K562 (cell line): ENCODE data around the gene DIP2C. TPM values are rescaled to one million over a fixed set of nuclear protein-coding genes. Genes with fewer than 3 reads are reported as not detected.

ENCODE experiments used
- ATAC-seq: fragments of 200-7000 bp; cut with Tn5 transposase; 3 replicates; pipeline ENCODE4 v1.9.1; 2020; ENCODE audit warnings: moderate library complexity
- BruUV-seq: library from RNA; stranded (reverse); fragments of 400-500 nt; replicated peaks from 2 replicates; lab custom pipeline; 2021; lab: Mats Ljungman, UMichigan
- CTCF ChIA-PET: fragments of 300-600 bp; formaldehyde crosslinking; extraction: SDS; loops from one replicate; lab custom pipeline; 2021; ENCODE audit warnings: low intra/inter-chr PET ratio; lab: Yijun Ruan, JAX
- POLR2A ChIA-PET: fragments of 300-600, 350-650 bp; sonication (Branson Sonifier 250); formaldehyde crosslinking; extraction: SDS; loops from one replicate; lab custom pipeline; 2021; ENCODE audit warnings: antibody characterized with exemption, inconsistent platforms; lab: Yijun Ruan, JAX
- DNase-seq, 4 experiments: peaks; one replicate each; pipeline versions ENCODE4 v3.0.0 to v3.0.0-alpha.2; 2011 to 2018; ENCODE audit warnings: low spot score in 3 of 4, mixed read lengths in 3 of 4; ENCODE audit errors: extremely low read depth in 1 of 4
- FAIRE-seq: peaks from 2 replicates; lab custom pipeline; 2011; peaks lifted over from hg19 to GRCh38; lab: Jason Lieb, UNC
- H2AFZ ChIP-seq: 2 replicates; pipeline ENCODE4 v1.6.0; 2011; ENCODE audit warnings: low read depth, low read length, control low read depth, inconsistent platforms
- H3K27ac ChIP-seq: fragments of 200-600 bp; 3 replicates; pipeline ENCODE4 v1.8.0; 2011; ENCODE audit warnings: low read depth, mild to moderate bottlenecking, control low read depth, inconsistent platforms, low read length, moderate library complexity, mixed read lengths; ENCODE audit errors: extremely low read depth
- H3K27me3 ChIP-seq, 2 experiments: fragments of 300-600 bp in 1 of 2; 2 replicates in 1 of 2; 3 replicates in 1 of 2; pipeline versions ENCODE4 v1.6.0 to v1.8.0; 2011; ENCODE audit warnings: inconsistent platforms in 2 of 2, low read length in 2 of 2, mild to moderate bottlenecking in 1 of 2, mixed read lengths in 1 of 2, moderate library complexity in 1 of 2; ENCODE audit not compliant: control insufficient read depth in 2 of 2, insufficient read depth in 2 of 2
- H3K36me3 ChIP-seq: fragments of 300-600 bp; 3 replicates; pipeline ENCODE4 v1.8.0; 2011; ENCODE audit warnings: mild to moderate bottlenecking, low read length, inconsistent platforms; ENCODE audit not compliant: control insufficient read depth, insufficient read depth
- H3K4me1 ChIP-seq, 2 experiments: fragments of 200-600 bp in 1 of 2; replicated peaks in 1 of 2; 2 replicates in 1 of 2; 3 replicates in 1 of 2; pipeline versions ENCODE4 v1.5.1 to v1.8.0; 2011; ENCODE audit warnings: inconsistent platforms in 2 of 2, low read length in 2 of 2, mild to moderate bottlenecking in 1 of 2, mixed read lengths in 1 of 2, moderate library complexity in 1 of 2; ENCODE audit not compliant: control insufficient read depth in 2 of 2, insufficient read depth in 2 of 2
- H3K4me2 ChIP-seq: 2 replicates; pipeline ENCODE4 v1.6.1; 2011; ENCODE audit warnings: low read length, control low read depth, inconsistent platforms, mixed read lengths; ENCODE audit not compliant: insufficient read depth
- H3K4me3 ChIP-seq: fragments of 200-600 bp; sonication (generic), shearing (Covaris generic); 2 replicates; pipeline ENCODE4 v1.5.1; 2016; ENCODE audit warnings: control low read depth, inconsistent platforms
- H3K79me2 ChIP-seq: fragments of 200-600 bp; 3 replicates; pipeline ENCODE4 v1.8.0; 2011; ENCODE audit warnings: low read length, inconsistent platforms; ENCODE audit not compliant: control insufficient read depth, insufficient read depth
- H3K9ac ChIP-seq, 2 experiments: 2 replicates each; pipeline versions ENCODE4 v1.6.0 to v1.6.1; 2011; ENCODE audit warnings: low read depth in 2 of 2, low read length in 2 of 2, control low read depth in 1 of 2, inconsistent platforms in 1 of 2, mild to moderate bottlenecking in 1 of 2, mixed read lengths in 1 of 2; ENCODE audit not compliant: insufficient read depth in 1 of 2
- H3K9me1 ChIP-seq: one replicate; pipeline ENCODE4 v1.6.0; 2011; ENCODE audit warnings: inconsistent platforms, mild to moderate bottlenecking, low read length, moderate library complexity; ENCODE audit not compliant: control insufficient read depth, insufficient read depth
- H3K9me3 ChIP-seq: replicated peaks from 2 replicates; pipeline ENCODE4 v1.5.1; 2011; ENCODE audit warnings: low read depth, low read length, inconsistent platforms; ENCODE audit not compliant: control insufficient read depth, insufficient read depth
- H4K20me1 ChIP-seq: replicated peaks from 2 replicates; pipeline ENCODE4 v1.6.1; 2011; ENCODE audit warnings: low read length, inconsistent platforms, mixed read lengths; ENCODE audit not compliant: control insufficient read depth, insufficient read depth
- CAMTA2 ChIP-seq: fragments of 250-450 bp; sonication (Bioruptor Pico); conservative IDR thresholded peaks from 2 replicates; pipeline ENCODE4 v1.5.1; 2022
- DLX4 ChIP-seq: fragments of 250-450 bp; sonication (Bioruptor Pico); IDR thresholded peaks from 2 replicates; pipeline ENCODE4 v1.6.1; 2021; ENCODE audit warnings: mild to moderate bottlenecking
- GABPA ChIP-seq: fragments of 200-800 bp; sonication (Bioruptor generic); conservative IDR thresholded peaks from 2 replicates; pipeline ENCODE4 v1.6.1; 2016; ENCODE audit warnings: low read depth, missing genetic modification characterization, missing compliant biosample characterization
- PURB ChIP-seq: sonication (generic); formaldehyde crosslinking; IDR thresholded peaks from 2 replicates; pipeline ENCODE4 v1.9.0; 2021; ENCODE audit warnings: low read depth, mild to moderate bottlenecking, missing genetic modification reagents
- RBM15 ChIP-seq: fragments of 200-400 bp; formaldehyde crosslinking; IDR thresholded peaks from 2 replicates; pipeline ENCODE4 v1.6.1; 2018; ENCODE audit warnings: mild to moderate bottlenecking, low read length, moderate library complexity; ENCODE audit not compliant: insufficient read depth
- WGBS: fragments of 100-300 bp; shearing (Covaris generic); methylation state at CpG from one replicate; pipeline ENCODE4 v1.1.6; 2016; ENCODE audit warnings: low coverage, mixed read lengths; ENCODE audit not compliant: insufficient coverage; ENCODE audit errors: missing lambda C conversion rate; 5-methylcytosine and 5-hydroxymethylcytosine counted together
- in situ Hi-C: fragments of 300-500 bp; cut with MboI; formaldehyde crosslinking; loops from 4 replicates; pipeline ENCODE4 v1.15.0; 2018; ENCODE audit warnings: inconsistent platforms, mixed read lengths
- intact Hi-C: fragments of 100-400 bp; cut with micrococcal nuclease; formaldehyde crosslinking; loops from 2 replicates; pipeline ENCODE4 v1.14.2; 2022
- polyA plus RNA-seq, 8 experiments: library from polyadenylated mRNA; depleted of rRNA in 4 of 8; stranded (reverse) in 5 of 8; unstranded in 3 of 8; fragments of >200 nt; fragmentation: Nextera tagmentation in 2 of 8; fragmentation: Illumina TruSeq in 1 of 8; extraction: Ambion mirVana in 2 of 8; extraction: Trizol in 1 of 8; gene quantifications; 2 replicates each; pipeline versions ENCODE4 v1.2.1 to v1.2.3, GENCODE V29; 2011 to 2014; ENCODE audit warnings: inconsistent platforms in 1 of 8, missing spikeins in 1 of 8
- total RNA-seq, 7 experiments: library from RNA; depleted of rRNA in 6 of 7; stranded (reverse); fragments of >200 nt in 6 of 7; fragmentation: Illumina TruSeq in 2 of 7; extraction: Trizol in 2 of 7; gene quantifications; 2 replicates each; pipeline versions ENCODE4 v1.2.1 to v1.2.3, GENCODE V29; 2011 to 2021; ENCODE audit warnings: low replicate concordance in 1 of 7
- TF ChIP-seq, protein P1 (sequence below), 2 experiments: fragments of 450-650 bp in 1 of 2; IDR thresholded peaks; 2 replicates each; pipeline ENCODE4 v1.6.1; 2011 to 2017; ENCODE audit warnings: low read depth in 2 of 2, antibody characterized with exemption in 1 of 2, borderline replicate concordance in 1 of 2, low read length in 1 of 2, mild to moderate bottlenecking in 1 of 2, mixed read lengths in 1 of 2; ENCODE audit not compliant: control insufficient read depth in 1 of 2

The DIP2C gene
- total and polyA plus RNA-seq, 9 of the 15 experiments (the other 6 are each of a cell fraction or from before 2014, with no cell fraction given), result 0.01 TPM; not detected in 8

- 9% methylated on average over 21 of the region's 21 CpGs for WGBS
- TF ChIP-seq DLX4 (CRISPR knock-in tag), result no peak
- TF ChIP-seq RBM15, result no peak
- TF ChIP-seq GABPA (tag), result no peak
- TF ChIP-seq, protein P1, sequence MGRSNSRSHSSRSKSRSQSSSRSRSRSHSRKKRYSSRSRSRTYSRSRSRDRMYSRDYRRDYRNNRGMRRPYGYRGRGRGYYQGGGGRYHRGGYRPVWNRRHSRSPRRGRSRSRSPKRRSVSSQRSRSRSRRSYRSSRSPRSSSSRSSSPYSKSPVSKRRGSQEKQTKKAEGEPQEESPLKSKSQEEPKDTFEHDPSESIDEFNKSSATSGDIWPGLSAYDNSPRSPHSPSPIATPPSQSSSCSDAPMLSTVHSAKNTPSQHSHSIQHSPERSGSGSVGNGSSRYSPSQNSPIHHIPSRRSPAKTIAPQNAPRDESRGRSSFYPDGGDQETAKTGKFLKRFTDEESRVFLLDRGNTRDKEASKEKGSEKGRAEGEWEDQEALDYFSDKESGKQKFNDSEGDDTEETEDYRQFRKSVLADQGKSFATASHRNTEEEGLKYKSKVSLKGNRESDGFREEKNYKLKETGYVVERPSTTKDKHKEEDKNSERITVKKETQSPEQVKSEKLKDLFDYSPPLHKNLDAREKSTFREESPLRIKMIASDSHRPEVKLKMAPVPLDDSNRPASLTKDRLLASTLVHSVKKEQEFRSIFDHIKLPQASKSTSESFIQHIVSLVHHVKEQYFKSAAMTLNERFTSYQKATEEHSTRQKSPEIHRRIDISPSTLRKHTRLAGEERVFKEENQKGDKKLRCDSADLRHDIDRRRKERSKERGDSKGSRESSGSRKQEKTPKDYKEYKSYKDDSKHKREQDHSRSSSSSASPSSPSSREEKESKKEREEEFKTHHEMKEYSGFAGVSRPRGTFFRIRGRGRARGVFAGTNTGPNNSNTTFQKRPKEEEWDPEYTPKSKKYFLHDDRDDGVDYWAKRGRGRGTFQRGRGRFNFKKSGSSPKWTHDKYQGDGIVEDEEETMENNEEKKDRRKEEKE (IDR thresholded peaks at IDR 0.05; ENCODE audit: borderline replicate concordance in 1 of 2, control insufficient read depth in 1 of 2, low read depth in 2 of 2, low read length in 1 of 2), result no peak
- TF ChIP-seq PURB (CRISPR knock-in tag), result no peak
- no peak for TF ChIP-seq CAMTA2
- TF ChIP-seq, all 486 proteins: peak for 0
- intact Hi-C loops (no loop called here), in situ Hi-C loops (no loop called here)
- Histone ChIP-seq H3K9me3 (no peaks in the 10 kb centered on the region), H3K4me2 (no peak overlapping the region), H3K9ac (no peak overlapping the region), H3K79me2 (no peaks in the 10 kb centered on the region), H2AFZ (no peak overlapping the region), H3K9me1 (no peaks in the 10 kb centered on the region), H3K4me1 (peaks cover 0 to 4% of the 10 kb centered on the region in 2 experiments; a peak in 2 of 5 replicates), H3K27me3 (peaks cover 10 to 33% of the 10 kb centered on the region in 2 experiments; a peak in 4 of 5 replicates), H3K36me3 (no peaks in the 10 kb centered on the region), H3K4me3 (no peak overlapping the region), H3K27ac (no peak overlapping the region), H4K20me1 (peaks cover 9% of the 10 kb centered on the region; the same call in 1 of the 2 replicates)
- DNase-seq (no peak), FAIRE-seq (no peak), ATAC-seq (no peak)
- ChIA-PET CTCF (no interaction called here), POLR2A (no interaction called here)
- no TSS peak for BruUV-seq
These were observed 145.3 kb downstream of the DIP2C start for GRCh38 chr10:543862-544822.
